ENCODE measurements around the gene PTPRN2. TPM values are rescaled to one million over a fixed set of nuclear protein-coding genes. Genes with fewer than 3 reads are reported as not detected.

The PTPRN2 gene
- total RNA-seq, 5 donors from 2014 or later (not counting 1 experiment from before 2014, with no cell fraction given) = 0.60 to 1.7 (median 0.82) TPM

DNA sequence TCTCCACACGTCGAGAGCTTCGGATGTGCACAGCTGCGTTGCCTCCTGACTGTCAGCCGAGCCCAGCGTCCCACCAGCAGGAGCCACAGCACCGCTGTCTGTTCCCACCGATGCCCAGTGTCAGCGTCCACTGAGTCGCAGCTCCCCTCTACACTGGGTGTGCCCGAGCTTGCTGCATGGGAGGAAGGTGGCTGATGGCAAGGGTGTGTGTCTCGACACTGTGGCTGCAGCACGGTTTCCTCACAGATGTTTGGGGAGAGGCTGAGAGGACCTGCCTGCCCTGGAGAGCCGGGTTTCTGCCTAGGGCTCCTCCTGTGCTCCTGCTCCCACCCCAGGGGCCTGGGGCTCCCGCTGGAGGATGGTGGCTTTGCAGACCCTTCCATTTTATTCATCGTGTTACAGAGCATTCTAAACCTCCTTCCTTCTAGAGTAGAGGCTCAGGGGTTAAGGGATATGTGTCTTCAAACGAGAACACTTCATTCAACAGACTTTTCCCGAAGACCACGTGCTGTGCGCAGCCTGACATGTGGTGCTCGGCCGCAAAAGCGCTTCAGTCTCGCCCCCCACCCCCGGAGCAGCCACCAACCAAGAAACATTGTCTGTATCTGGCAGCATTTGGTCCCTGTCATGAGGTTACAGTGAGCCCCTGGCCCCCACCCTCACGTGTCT is 866.0 kb downstream of the PTPRN2 start:
- Histone ChIP-seq H3K27ac (ENCODE audit: low read length) (no peak overlapping the region), H3K4me3 (ENCODE audit: control insufficient read depth in 1 of 2, extremely low read depth in 1 of 2, low read length in 1 of 2) (no peak overlapping the region), H3K4me1 (ENCODE audit: control insufficient read depth in 1 of 2, extremely low read depth in 1 of 2, insufficient read depth in 2 of 2, low read length in 2 of 2) (no peaks in the 10 kb centered on the region), H3K36me3 (ENCODE audit: control insufficient read depth in 2 of 2, extremely low read depth in 1 of 2, insufficient read depth in 1 of 2, low read length in 1 of 2) (no peaks in the 10 kb centered on the region), H3K27me3 (replicated peaks in 1 of 2; ENCODE audit: control insufficient read depth in 2 of 2, extremely low read depth in 1 of 2, insufficient read depth in 2 of 2, low read length in 1 of 2) (peaks cover 0 to 35% of the 10 kb centered on the region in 2 experiments), H3K9me3 (no peaks in the 10 kb centered on the region)
- Mint-ChIP-seq H3K4me3 (no peak overlapping the region), H3K4me1 (no peaks in the 10 kb centered on the region), H3K27ac (no peak overlapping the region), H3K27me3 (peaks cover 13 to 14% of the 10 kb centered on the region in 2 donors), H3K36me3 (no peaks in the 10 kb centered on the region), H3K9me3 (no peaks in the 10 kb centered on the region)
- no peak for DNase-seq
- POLR2A ChIA-PET = no interaction called here
- no peak for ATAC-seq (replicated peaks in 1 of 4)
- WGBS (ENCODE audit: insufficient coverage) = 82% methylated on average over 17 of the region's 26 CpGs
- CTCF ChIA-PET = no interaction called here

GRCh38 chr7:157719705-157720655 is 867.6 kb downstream of the PTPRN2 start:
- no peaks in the 10 kb centered on the region for H3K4me1 ChIP-seq (ENCODE audit: control insufficient read depth in 1 of 2, extremely low read depth in 1 of 2, insufficient read depth in 2 of 2, low read length in 2 of 2)
- Mint-ChIP-seq H3K36me3 (no peaks in the 10 kb centered on the region), H3K4me3 (no peak overlapping the region), H3K27me3 (peaks cover 10 to 11% of the 10 kb centered on the region in 2 donors), H3K27ac (no peak overlapping the region), H3K9me3 (no peaks in the 10 kb centered on the region), H3K4me1 (no peaks in the 10 kb centered on the region)
- ChIA-PET POLR2A (no interaction called here), CTCF (interaction anchor here in 1 of 2 donors (1.3 kb wide), 1 partner anchor 37 kb away, joined by 4 read pairs; no protein-coding TSS in a partner anchor)
- no peak for DNase-seq
- WGBS (ENCODE audit: insufficient coverage) = 93% methylated on average over 23 of the region's 36 CpGs
- peaks cover 0 to 35% of the 10 kb centered on the region in 2 experiments for H3K27me3 ChIP-seq (replicated peaks in 1 of 2; ENCODE audit: control insufficient read depth in 2 of 2, extremely low read depth in 1 of 2, insufficient read depth in 2 of 2, low read length in 1 of 2)
- H3K36me3 ChIP-seq (ENCODE audit: control insufficient read depth in 2 of 2, extremely low read depth in 1 of 2, insufficient read depth in 1 of 2, low read length in 1 of 2) = no peaks in the 10 kb centered on the region
- no peak overlapping the region for H3K4me3 ChIP-seq (ENCODE audit: control insufficient read depth in 1 of 2, extremely low read depth in 1 of 2, low read length in 1 of 2)
- no peak for ATAC-seq (replicated peaks in 1 of 4)
- no peaks in the 10 kb centered on the region for H3K9me3 ChIP-seq
- no peak overlapping the region for H3K27ac ChIP-seq (ENCODE audit: low read length)

GRCh38 chr7:157719008-157719682 is 868.5 kb downstream of the PTPRN2 start:
- Mint-ChIP-seq H3K27me3 (peaks cover 10 to 11% of the 10 kb centered on the region in 2 donors), H3K4me3 (no peak overlapping the region), H3K9me3 (no peaks in the 10 kb centered on the region), H3K27ac (no peak overlapping the region), H3K36me3 (no peaks in the 10 kb centered on the region), H3K4me1 (no peaks in the 10 kb centered on the region)
- H3K9me3 ChIP-seq = no peaks in the 10 kb centered on the region
- ATAC-seq (replicated peaks in 1 of 4) (no peak), DNase-seq (no peak)
- WGBS (ENCODE audit: insufficient coverage) = 90% methylated on average over 17 of the region's 21 CpGs
- no peak overlapping the region for H3K4me3 ChIP-seq (ENCODE audit: control insufficient read depth in 1 of 2, extremely low read depth in 1 of 2, low read length in 1 of 2)
- H3K36me3 ChIP-seq (ENCODE audit: control insufficient read depth in 2 of 2, extremely low read depth in 1 of 2, insufficient read depth in 1 of 2, low read length in 1 of 2) = no peaks in the 10 kb centered on the region
- H3K4me1 ChIP-seq (ENCODE audit: control insufficient read depth in 1 of 2, extremely low read depth in 1 of 2, insufficient read depth in 2 of 2, low read length in 2 of 2) = no peaks in the 10 kb centered on the region
- CTCF ChIA-PET = interaction anchor here in 1 of 2 donors (1.3 kb wide), 1 partner anchor 36 kb away, joined by 4 read pairs; no protein-coding TSS in a partner anchor
- H3K27ac ChIP-seq (ENCODE audit: low read length) = no peak overlapping the region
- POLR2A ChIA-PET = no interaction called here
- peaks cover 0 to 39% of the 10 kb centered on the region in 2 experiments for H3K27me3 ChIP-seq (replicated peaks in 1 of 2; ENCODE audit: control insufficient read depth in 2 of 2, extremely low read depth in 1 of 2, insufficient read depth in 2 of 2, low read length in 1 of 2)

DNA sequence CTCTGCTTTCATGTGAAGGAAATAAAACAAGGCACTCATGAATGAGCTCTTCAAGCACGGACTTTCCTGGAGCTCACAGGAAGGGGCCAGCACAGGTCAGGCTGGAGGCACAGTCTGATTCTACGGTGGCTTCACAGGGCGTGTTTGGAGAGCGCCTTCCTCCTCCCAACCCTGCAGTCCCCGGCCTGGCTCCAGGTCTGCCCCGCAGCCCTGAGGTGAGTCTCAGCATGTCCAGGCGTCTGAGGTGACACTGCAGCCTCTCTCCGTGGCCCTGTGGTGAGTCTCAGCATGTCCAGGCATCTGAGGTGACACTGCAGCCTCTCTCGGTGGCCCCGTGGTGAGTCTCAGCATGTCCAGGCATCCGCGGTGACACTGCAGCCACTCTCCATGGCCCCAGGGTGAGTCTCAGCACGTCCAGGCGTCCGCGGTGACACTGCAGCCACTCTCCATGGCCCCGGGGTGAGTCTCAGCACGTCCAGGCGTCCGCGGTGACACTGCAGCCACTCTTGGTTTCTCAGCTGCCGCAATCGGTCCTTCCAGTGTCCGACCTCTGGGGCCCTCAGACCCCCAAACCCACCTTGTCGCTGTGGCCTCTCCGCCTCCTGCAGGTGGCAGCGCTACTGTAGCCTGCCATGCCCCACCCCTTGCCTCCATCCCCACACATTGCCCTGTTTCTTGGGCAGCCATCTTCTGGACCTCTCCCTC is 869.2 kb downstream of the PTPRN2 start:
- no peaks in the 10 kb centered on the region for H3K4me1 Mint-ChIP-seq
- no peak overlapping the region for H3K4me3 Mint-ChIP-seq
- H3K9me3 Mint-ChIP-seq = no peaks in the 10 kb centered on the region
- H3K36me3 ChIP-seq (ENCODE audit: control insufficient read depth in 2 of 2, extremely low read depth in 1 of 2, insufficient read depth in 1 of 2, low read length in 1 of 2) = no peaks in the 10 kb centered on the region
- no peak overlapping the region for H3K27ac Mint-ChIP-seq
- ATAC-seq (replicated peaks in 1 of 4) = no peak
- no peak for DNase-seq
- H3K9me3 ChIP-seq = no peaks in the 10 kb centered on the region
- CTCF ChIA-PET = no interaction called here
- peaks cover 0 to 33% of the 10 kb centered on the region in 2 experiments for H3K27me3 ChIP-seq (replicated peaks in 1 of 2; ENCODE audit: control insufficient read depth in 2 of 2, extremely low read depth in 1 of 2, insufficient read depth in 2 of 2, low read length in 1 of 2)
- POLR2A ChIA-PET = no interaction called here
- H3K27ac ChIP-seq (ENCODE audit: low read length) = no peak overlapping the region
- H3K27me3 Mint-ChIP-seq = peaks cover 3 to 7% of the 10 kb centered on the region in 2 donors
- H3K4me3 ChIP-seq (ENCODE audit: control insufficient read depth in 1 of 2, extremely low read depth in 1 of 2, low read length in 1 of 2) = no peak overlapping the region
- 82% methylated on average over 26 of the region's 27 CpGs for WGBS (ENCODE audit: insufficient coverage)
- H3K4me1 ChIP-seq (ENCODE audit: control insufficient read depth in 1 of 2, extremely low read depth in 1 of 2, insufficient read depth in 2 of 2, low read length in 2 of 2) = no peaks in the 10 kb centered on the region
- no peaks in the 10 kb centered on the region for H3K36me3 Mint-ChIP-seq

DNA sequence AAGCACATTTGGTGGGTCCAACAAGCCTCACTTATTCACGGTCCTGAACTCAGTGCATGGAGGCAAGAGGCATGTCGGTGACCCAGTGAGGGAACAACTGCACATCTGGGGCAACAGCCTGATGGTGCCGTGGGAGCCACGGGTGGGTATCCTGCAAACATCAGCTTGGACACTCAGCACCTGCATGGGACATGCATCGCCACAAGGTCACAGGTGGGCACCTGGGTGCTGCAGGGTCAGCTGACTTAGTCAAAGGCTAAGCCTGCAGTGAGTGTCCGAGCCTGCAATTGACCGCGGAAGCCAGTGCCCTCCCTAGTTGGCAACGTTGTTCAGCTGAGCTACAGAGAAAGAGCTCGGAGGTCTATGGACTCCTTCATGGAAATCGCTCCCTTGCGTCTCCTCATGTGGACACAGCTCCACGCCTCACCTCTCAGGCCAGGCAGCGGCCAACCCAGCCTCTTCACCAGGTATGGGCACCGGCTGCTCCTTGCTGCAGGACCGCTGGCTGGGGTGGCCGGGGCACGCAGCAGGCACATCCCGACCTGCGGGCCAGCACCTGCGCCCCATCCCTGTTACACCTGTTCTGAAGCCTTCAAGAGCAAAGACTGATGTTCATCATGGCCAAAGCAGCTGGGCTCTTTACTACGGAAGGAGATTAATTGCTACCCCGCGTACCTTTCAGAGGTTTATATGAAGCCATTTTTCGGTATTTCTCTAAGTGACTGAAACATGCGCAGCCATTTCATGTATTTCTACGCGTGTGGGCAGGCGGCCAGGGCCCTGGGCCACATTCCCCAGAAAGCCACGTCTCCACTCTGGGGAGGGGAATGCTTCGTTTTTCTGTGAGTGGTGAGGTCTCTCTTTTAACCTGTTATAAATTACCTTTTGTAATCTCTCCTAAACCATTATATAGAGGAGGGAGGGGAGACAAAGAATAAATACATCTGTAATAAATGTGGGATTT is 870.1 kb downstream of the PTPRN2 start:
- H3K4me1 Mint-ChIP-seq = no peaks in the 10 kb centered on the region
- peaks cover 0 to 29% of the 10 kb centered on the region in 2 experiments for H3K27me3 ChIP-seq (replicated peaks in 1 of 2; ENCODE audit: control insufficient read depth in 2 of 2, extremely low read depth in 1 of 2, insufficient read depth in 2 of 2, low read length in 1 of 2)
- no peaks in the 10 kb centered on the region for H3K9me3 ChIP-seq
- POLR2A ChIA-PET = interaction anchor here in 1 of 2 donors (0.6 kb wide), 1 partner anchor 93 kb away, joined by 4 read pairs; no protein-coding TSS in a partner anchor
- peaks cover 0 to 3% of the 10 kb centered on the region in 2 donors for H3K27me3 Mint-ChIP-seq
- no peak overlapping the region for H3K27ac ChIP-seq (ENCODE audit: low read length)
- H3K4me1 ChIP-seq (ENCODE audit: control insufficient read depth in 1 of 2, extremely low read depth in 1 of 2, insufficient read depth in 2 of 2, low read length in 2 of 2) = no peaks in the 10 kb centered on the region
- no peak overlapping the region for H3K4me3 ChIP-seq (ENCODE audit: control insufficient read depth in 1 of 2, extremely low read depth in 1 of 2, low read length in 1 of 2)
- WGBS (ENCODE audit: insufficient coverage) = 98% methylated on average over 25 of the region's 31 CpGs
- H3K9me3 Mint-ChIP-seq = no peaks in the 10 kb centered on the region
- no peak overlapping the region for H3K4me3 Mint-ChIP-seq
- no peaks in the 10 kb centered on the region for H3K36me3 ChIP-seq (ENCODE audit: control insufficient read depth in 2 of 2, extremely low read depth in 1 of 2, insufficient read depth in 1 of 2, low read length in 1 of 2)
- DNase-seq = no peak
- CTCF ChIA-PET = no interaction called here
- no peak overlapping the region for H3K27ac Mint-ChIP-seq
- ATAC-seq (replicated peaks in 1 of 4) = no peak
- no peaks in the 10 kb centered on the region for H3K36me3 Mint-ChIP-seq
